Measurements from ENCODE around the gene PEAR1.

GRCh38 chr1:156885880-156886355 lies 7.6 kb upstream of the PEAR1 start:
- TF ChIP-seq CTCF (IDR thresholded peaks at IDR 0.05; ENCODE audit: borderline replicate concordance, extremely low read depth, low read length, poor library complexity, severe bottlenecking), result no peak
- no peak for TF ChIP-seq EZH2 (IDR thresholded peaks at IDR 0.05; ENCODE audit: borderline replicate concordance, low read depth, low read length, severe bottlenecking)
